ENCODE results near the gene CHRFAM7A.
"Not testable (repeated sequence)": the region's sequence is repeated elsewhere in the genome, so short reads cannot be mapped to it uniquely, and the experiment has no call there.

DNA sequence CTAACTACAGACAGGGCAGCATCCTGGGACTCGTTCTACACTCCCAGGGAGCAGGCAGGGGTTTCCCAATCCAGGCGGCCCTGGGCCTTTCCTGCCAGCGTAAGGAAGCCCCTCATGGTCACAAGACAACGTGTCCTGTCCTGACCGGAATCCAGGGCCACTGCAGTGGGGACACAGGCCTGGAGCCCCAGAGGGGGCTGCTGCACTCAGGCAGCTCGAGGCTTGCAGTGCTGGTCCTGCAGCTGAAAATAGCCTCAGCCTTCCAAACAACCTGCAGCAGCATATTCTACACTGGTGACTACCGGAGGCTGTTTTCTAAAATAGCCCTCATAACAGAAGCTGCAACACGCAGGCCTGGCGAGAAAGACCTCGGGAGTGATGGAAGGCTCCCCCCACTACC lies 18.5 kb downstream of the CHRFAM7A start:
- TF ChIP-seq, protein P1, sequence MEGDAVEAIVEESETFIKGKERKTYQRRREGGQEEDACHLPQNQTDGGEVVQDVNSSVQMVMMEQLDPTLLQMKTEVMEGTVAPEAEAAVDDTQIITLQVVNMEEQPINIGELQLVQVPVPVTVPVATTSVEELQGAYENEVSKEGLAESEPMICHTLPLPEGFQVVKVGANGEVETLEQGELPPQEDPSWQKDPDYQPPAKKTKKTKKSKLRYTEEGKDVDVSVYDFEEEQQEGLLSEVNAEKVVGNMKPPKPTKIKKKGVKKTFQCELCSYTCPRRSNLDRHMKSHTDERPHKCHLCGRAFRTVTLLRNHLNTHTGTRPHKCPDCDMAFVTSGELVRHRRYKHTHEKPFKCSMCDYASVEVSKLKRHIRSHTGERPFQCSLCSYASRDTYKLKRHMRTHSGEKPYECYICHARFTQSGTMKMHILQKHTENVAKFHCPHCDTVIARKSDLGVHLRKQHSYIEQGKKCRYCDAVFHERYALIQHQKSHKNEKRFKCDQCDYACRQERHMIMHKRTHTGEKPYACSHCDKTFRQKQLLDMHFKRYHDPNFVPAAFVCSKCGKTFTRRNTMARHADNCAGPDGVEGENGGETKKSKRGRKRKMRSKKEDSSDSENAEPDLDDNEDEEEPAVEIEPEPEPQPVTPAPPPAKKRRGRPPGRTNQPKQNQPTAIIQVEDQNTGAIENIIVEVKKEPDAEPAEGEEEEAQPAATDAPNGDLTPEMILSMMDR (conservative IDR thresholded peaks at IDR 0.05; ENCODE audit: low read depth, low read length), result not testable (repeated sequence)
- TF ChIP-seq EZH2 (IDR thresholded peaks at IDR 0.05; ENCODE audit: borderline replicate concordance, low read depth, low read length, poor library complexity, severe bottlenecking), result not testable (repeated sequence)

All from A673 (cell line).